AG09309 (cell line): ENCODE measurements around the gene TLR3.

Experiments
- DNase-seq: peaks from one replicate; pipeline ENCODE4 v3.0.0-alpha.2; 2010; ENCODE audit warnings: low read depth
- H3K4me3 ChIP-seq: 2 replicates; pipeline ENCODE4 v1.5.1; 2011; ENCODE audit warnings: mild to moderate bottlenecking, low read depth, low read length, moderate library complexity; ENCODE audit not compliant: control insufficient read depth
- CTCF ChIP-seq: IDR thresholded peaks from 2 replicates; pipeline ENCODE4 v1.5.1; 2011; ENCODE audit warnings: mild to moderate bottlenecking, low read depth, low read length, inconsistent platforms; ENCODE audit not compliant: insufficient read depth, control insufficient read depth; ENCODE audit errors: missing control alignments

TLR3 gene

GRCh38 chr4:186051096-186051495 lies 17.9 kb upstream of the TLR3 start:
- TF ChIP-seq CTCF = no peak
- DNase-seq = no peak

GRCh38 chr4:186058253-186058979 lies 10.5 kb upstream of the TLR3 start:
- no peak for DNase-seq
- H3K4me3 ChIP-seq = no peak overlapping the region
- no peak for TF ChIP-seq CTCF

More at GRCh38 chr4:186051096-186051495, 17.9 kb upstream of the TLR3 start:
- no peak overlapping the region for H3K4me3 ChIP-seq

- TF ChIP-seq CTCF = no peak
- DNase-seq = no peak
- no peak overlapping the region for H3K4me3 ChIP-seq
These were observed 10.0 kb upstream of the TLR3 start for GRCh38 chr4:186058980-186059316.

GRCh38 chr4:186061921-186062320 lies 7.0 kb upstream of the TLR3 start:
- no peak for DNase-seq
- TF ChIP-seq CTCF = no peak
- H3K4me3 ChIP-seq = no peak overlapping the region

- peak; percentile 8 for DNase-seq
- TF ChIP-seq CTCF = peak; percentile 57
- H3K4me3 ChIP-seq = peak overlapping the region; percentile 46
These were observed 1.1 kb upstream of the TLR3 start for GRCh38 chr4:186067757-186068385.

GRCh38 chr4:186069729-186070128 lies 773 bp downstream of the TLR3 start:
- no peak overlapping the region for H3K4me3 ChIP-seq
- DNase-seq = no peak
- no peak for TF ChIP-seq CTCF
